ENCODE results near the gene RNF222.
"Not testable (repeated sequence)": the region's sequence is repeated elsewhere in the genome, so short reads cannot be mapped to it uniquely, and the experiment has no call there.

The RNF222 gene

GRCh38 chr17:8409966-8410882 lies 12.6 kb upstream of the RNF222 start:
- peak in 1 of 2 experiments; percentile 52 for DNase-seq

- DNase-seq: no peak
These were observed 10.7 kb upstream of the RNF222 start for GRCh38 chr17:8408371-8408770.

GRCh38 chr17:8406174-8406573 lies 8.5 kb upstream of the RNF222 start:
- DNase-seq: no peak

GRCh38 chr17:8405499-8406016 lies 7.9 kb upstream of the RNF222 start:
- DNase-seq: no peak

GRCh38 chr17:8402921-8403536 lies 5.4 kb upstream of the RNF222 start:
- DNase-seq: no peak

GRCh38 chr17:8401107-8401506 lies 3.5 kb upstream of the RNF222 start:
- no peak for DNase-seq

- DNase-seq: no peak
These were observed 1.4 kb upstream of the RNF222 start for GRCh38 chr17:8398980-8399379.

- not testable (repeated sequence) for DNase-seq
These were observed 3.1 kb downstream of the RNF222 start for GRCh38 chr17:8394497-8394896.

- no peak for DNase-seq
These were observed 4.0 kb downstream of the RNF222 start for GRCh38 chr17:8393470-8394231.

- DNase-seq: no peak
These were observed 4.8 kb downstream of the RNF222 start for GRCh38 chr17:8392674-8393469.

GRCh38 chr17:8392274-8392673 lies 5.4 kb downstream of the RNF222 start:
- DNase-seq: no peak

- no peak for DNase-seq
These were observed 5.9 kb downstream of the RNF222 start for GRCh38 chr17:8391711-8392110.

GRCh38 chr17:8387914-8388651 lies 9.5 kb downstream of the RNF222 start:
- no peak for DNase-seq

- DNase-seq: no peak
These were observed 10.8 kb downstream of the RNF222 start for GRCh38 chr17:8386841-8387240.

GRCh38 chr17:8384801-8385378 lies 12.7 kb downstream of the RNF222 start:
- DNase-seq: no peak

- peak; percentile 71 to 87 for DNase-seq
These were observed 14.3 kb downstream of the RNF222 start, which contains the start of gene RPL26 for GRCh38 chr17:8383143-8383822. TSS of gene RPL26 (minus strand) at chr17:8383193. CDS start at chr17:8382310, 883 bp downstream.

- no peak for DNase-seq
These were observed 14.8 kb downstream of the RNF222 start for GRCh38 chr17:8382880-8383142.

GRCh38 chr17:8382052-8382879 lies 15.4 kb downstream of the RNF222 start:
- DNase-seq: no peak

- no peak for DNase-seq
These were observed 17.6 kb downstream of the RNF222 start for GRCh38 chr17:8380049-8380448.

GRCh38 chr17:8378117-8378516 lies 19.5 kb downstream of the RNF222 start:
- DNase-seq: not testable (repeated sequence)

Data from cerebellar nuclear complex (tissue), 1 donor.